GM19238 (cell line): ENCODE results near the gene PRDX1.
"Not testable (repeated sequence)": the region's sequence is repeated elsewhere in the genome, so short reads cannot be mapped to it uniquely, and the experiment has no call there.

ENCODE experiments used
- DNase-seq: peaks from one replicate; pipeline ENCODE4 v3.0.0; 2011; ENCODE audit warnings: low spot score; ENCODE audit not compliant: insufficient read length

PRDX1 gene

DNA sequence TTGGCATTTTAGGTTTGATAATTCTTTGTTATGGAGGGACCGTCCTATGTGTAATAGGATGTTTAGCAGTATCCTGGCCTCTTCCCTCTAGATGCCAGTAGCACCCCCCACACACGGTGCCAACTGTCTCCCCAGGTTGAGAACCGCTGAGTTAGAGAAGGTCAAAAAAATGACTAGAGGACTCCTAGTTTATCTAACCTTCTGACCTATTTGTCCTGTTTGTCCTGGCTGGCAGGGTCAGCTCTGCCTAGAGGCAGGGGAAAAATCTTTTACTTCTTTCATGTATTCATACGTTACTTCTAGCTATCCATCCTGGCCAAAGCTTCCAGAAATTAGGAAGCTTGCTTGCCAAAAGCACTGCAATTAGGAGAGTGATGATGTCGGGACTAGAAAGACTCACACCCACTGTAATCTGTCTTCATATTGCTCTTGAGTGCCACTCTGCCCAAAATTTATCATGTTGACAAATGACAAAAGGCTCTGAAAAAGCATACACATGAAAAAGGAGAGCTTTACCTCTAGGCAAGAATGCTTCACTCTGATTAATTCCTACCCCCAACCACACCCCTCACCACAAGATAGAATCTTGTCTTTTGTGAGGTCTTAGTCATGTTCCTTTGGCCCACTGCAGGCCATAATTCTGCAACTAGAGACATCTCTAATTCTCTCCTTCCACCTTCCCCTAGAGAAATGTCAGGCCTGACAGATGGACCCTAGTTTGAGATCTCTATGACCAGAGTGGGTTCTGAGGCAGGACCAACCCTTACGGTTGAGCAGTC, 14.5 kb upstream of the PRDX1 start:
- no peak for DNase-seq

DNA sequence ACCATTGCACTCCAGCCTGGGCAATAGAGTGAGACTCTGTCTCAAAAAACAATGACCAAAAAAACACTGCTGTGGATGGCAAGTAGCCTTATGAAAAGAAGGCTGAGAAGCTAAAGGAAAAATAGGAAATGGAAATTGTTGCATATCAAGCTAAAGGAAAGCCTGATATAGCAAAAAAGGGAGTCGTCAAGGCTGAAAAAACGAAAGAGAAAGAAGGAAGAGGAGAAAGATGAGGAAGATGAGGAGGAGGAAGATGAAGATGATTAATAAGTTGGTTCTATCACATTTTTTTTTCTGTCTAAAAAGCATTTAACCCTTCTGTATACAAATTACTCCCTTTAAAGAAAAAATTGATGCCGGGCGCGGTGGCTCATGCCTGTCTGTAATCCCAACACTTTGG, 10.2 kb upstream of the PRDX1 start:
- no peak for DNase-seq

- DNase-seq, result no peak
These were observed 9.0 kb upstream of the PRDX1 start for GRCh38 chr1:45530632-45531135.

DNA sequence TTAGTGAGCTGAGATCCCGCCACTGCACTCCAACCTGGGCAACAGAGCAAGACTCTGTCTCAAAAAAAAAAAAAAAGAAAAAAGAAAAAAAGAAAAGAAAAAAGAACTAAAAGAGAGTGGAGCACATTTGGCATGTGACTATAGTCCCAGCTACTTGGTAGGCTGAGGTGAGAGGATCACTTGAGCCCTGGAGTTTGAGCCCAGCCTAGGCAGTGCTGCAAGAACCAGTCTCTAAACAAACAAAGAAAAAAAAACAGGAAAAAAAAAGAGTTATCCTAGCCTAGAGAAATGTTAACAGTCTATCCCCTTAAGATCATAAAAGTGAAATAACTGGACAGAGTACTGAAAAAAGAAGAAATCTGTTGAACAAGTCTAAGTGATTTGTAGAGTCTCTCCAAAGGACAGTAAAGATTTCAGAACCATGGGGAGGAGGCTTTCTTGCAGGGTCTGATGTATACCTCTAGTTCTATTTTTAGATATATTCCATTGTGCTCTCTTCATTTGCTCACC, 4.5 kb upstream of the PRDX1 start:
- DNase-seq, result no peak

GRCh38 chr1:45523975-45524374, 2.3 kb upstream of the PRDX1 start:
- DNase-seq, result not testable (repeated sequence)

DNA sequence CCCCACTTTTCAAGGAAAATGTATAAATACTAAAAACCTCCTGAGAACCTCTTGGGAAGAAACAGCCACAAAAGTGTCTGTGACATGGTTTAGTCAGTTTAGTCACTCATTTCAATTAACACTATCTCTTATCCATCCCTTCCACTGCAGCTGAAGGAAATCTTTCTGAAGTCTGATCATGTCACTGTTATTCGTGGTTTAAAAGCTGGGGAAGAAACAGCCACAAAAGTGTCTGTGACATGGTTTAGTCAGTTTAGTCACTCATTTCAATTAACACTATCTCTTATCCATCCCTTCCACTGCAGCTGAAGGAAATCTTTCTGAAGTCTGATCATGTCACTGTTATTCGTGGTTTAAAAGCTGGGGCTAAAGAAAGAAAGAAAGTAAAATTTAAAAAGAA, 1.8 kb upstream of the PRDX1 start:
- DNase-seq, result not testable (repeated sequence)

- no peak for DNase-seq
These were observed 830 bp upstream of the PRDX1 start for GRCh38 chr1:45522324-45523104.

DNA sequence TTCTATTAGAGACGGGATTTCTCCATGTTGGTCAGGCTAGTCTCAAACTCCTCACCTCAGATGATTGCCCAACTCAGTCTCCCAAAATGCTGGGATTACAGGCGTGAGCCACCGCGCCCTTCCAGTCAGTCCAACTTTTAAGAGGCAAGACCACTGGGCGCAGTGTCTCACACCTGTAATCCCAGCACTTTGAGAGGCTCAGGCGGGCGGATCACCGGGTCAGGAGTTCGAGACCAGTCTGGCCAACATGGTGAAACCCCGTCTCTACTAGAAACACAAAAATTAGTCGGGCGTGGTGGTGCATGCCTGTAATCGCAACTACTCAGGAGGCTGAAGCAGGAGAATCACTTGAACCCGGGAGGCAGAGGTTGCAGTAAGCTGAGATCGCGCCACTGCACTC, 1.9 kb downstream of the PRDX1 start:
- not testable (repeated sequence) for DNase-seq

DNA sequence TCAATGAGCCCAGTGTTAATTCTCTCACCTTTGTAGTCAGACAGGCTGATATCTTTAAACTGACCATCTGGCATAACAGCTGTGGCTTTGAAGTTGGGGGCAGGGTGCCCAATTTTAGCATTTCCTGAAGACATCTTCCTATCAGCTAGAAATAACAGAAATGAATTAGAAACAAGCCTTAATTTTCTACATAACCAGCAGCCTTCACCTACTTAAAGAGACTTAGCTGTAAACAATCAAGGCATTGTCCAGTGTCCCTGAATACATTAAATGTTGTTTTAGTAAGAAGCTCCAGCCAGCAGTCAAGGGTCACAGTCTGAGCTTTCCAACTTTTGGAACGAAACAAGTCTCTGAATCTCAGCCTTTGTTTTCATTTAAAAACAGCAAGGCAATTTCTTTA, 2.8 kb downstream of the PRDX1 start:
- DNase-seq, result no peak

DNA sequence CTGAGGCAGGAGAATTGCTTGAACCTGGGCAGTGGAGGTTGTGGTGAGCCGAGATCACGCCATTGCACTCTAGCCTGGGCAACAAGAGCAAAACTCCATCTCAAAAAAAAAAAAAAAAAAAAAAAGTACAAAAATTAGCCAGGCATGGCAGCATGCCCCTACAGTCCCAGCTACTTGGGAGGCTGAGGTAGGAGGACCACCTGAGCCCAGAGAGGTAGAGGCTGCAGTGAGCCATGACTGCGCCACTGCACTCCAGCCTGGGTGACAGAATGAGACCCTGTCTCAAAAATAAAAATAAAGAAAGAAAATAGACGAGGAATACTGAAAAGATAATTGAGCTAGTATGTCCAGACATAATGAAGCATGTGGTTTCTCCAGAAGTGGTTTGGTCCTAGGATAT, 3.3 kb downstream of the PRDX1 start:
- not testable (repeated sequence) for DNase-seq

GRCh38 chr1:45516465-45516864, 5.2 kb downstream of the PRDX1 start:
- DNase-seq, result no peak

GRCh38 chr1:45516036-45516435, 5.6 kb downstream of the PRDX1 start:
- no peak for DNase-seq

GRCh38 chr1:45513532-45514260, 8.0 kb downstream of the PRDX1 start:
- not testable (repeated sequence) for DNase-seq

GRCh38 chr1:45512641-45513054, 9.0 kb downstream of the PRDX1 start:
- DNase-seq, result no peak

DNA sequence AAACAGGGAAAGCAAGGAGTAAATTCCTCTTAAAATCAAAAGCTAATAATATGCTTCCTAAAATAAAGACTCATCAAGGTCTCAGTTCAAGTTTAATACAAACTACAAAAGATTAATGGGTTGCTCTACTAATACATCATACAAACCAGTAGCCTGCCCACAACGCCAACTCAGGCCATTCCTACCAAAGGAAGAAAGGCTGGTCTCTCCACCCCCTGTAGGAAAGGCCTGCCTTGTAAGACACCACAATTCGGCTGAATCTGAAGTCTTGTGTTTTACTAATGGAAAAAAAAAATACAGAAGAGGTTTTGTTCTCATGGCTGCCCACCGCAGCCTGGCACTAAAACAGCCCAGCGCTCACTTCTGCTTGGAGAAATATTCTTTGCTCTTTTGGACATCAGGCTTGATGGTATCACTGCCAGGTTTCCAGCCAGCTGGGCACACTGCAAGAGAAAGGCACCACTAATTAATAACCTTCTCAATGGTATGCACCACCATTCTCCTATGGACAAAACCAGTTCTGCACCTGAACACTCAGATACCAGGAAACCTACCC, 10.6 kb downstream of the PRDX1 start:
- no peak for DNase-seq

DNA sequence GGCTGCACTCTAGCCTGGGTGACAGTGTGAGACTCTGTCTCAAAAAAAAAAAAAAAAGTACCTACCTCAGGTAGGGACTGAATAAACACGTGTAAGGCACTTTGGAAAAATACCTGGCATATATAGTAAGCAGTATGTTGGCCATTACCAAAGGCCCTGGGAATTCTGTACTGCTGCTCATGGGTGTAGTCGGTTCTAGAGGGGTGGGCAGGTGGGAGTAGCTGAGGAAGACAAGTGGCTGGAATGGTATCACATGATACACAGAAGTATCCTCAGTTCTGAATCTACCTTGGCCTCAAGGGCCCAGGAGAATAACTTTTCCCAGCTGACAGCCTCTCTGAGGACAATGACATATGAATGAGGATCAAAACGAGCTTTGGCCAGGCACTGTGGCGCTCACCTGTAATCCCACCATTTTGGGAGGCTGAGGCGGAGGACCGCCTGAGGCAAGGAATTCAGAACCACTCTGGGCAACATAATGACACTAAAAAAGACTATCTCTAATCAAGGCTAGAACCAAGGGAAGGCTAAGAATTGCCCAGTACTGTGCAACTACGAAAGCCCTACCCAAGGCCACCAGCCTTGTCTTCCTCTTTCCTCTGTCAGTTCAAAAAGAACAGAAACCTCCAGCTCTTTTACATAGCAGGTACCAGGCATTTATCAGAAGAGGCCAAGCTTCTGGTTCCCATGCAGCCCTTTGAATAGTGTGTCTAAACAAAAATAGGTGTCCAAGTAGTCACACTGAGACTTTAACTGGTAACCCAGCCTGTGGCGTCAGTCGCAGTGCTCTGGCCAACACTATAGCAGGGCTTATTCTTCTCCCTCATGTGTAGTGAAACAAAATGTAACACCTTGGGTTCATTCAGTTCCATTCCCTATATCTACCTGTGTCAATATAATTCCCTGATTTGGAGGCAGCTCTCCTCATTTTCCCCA, 11.4 kb downstream of the PRDX1 start:
- no peak for DNase-seq

DNA sequence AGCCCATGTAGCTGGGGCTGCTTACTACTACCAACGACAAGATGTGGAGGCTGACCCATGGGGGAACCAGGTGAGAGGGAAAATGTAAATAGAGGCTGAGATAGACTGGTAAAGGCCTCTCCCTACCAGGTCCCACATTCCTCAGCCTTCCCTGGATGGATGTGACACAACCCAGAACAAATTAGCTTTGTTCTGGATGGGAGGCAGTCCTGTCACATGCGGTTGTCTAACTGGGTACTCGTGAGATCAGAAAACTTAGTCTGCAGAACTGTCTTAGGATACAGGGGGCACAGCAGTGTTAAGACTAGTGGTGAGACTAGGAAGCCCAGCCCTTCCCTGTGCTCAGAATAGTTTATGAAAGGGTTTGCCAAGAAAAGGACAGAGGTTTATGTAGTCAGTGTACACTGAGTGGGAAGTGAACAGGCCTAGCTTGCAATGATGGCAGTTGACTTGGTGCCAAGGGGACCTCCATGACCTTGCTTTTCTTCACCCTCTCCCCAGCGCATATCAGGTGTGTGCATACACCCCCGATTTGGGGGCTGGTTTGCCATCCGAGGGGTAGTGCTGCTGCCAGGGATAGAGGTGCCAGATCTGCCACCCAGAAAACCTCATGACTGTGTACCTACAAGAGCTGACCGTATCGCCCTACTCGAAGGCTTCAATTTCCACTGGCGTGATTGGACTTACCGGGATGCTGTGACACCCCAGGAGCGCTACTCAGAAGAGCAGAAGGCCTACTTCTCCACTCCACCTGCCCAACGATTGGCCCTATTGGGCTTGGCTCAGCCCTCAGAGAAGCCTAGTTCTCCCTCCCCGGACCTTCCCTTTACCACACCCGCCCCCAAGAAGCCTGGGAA, 13.2 kb downstream of the PRDX1 start:
- no peak for DNase-seq

- no peak for DNase-seq
These were observed 13.8 kb downstream of the PRDX1 start for GRCh38 chr1:45507893-45508292.

- no peak for DNase-seq
These were observed 14.5 kb downstream of the PRDX1 start for GRCh38 chr1:45507195-45507594.
